Sciatic nerve (tissue), 2 donors: ENCODE measurements around the gene TRAF3IP1. TPM values are rescaled to one million over a fixed set of nuclear protein-coding genes. Genes with fewer than 3 reads are reported as not detected.
A peak's percentile ranks its signal among the peaks of the same experiment; 100 is the strongest.

Experiments used
- ATAC-seq: fragments of 200-7000 bp; cut with Tn5 transposase; one replicate; pipeline ENCODE4 v1.9.1; 2020; ENCODE audit warnings: mild to moderate bottlenecking, moderate library complexity
- DNase-seq: peaks from one replicate; pipeline ENCODE4 v3.0.0-alpha.2; 2020; ENCODE audit warnings: low spot score
- intact Hi-C: fragments of 100-400 bp; cut with DNase I; formaldehyde crosslinking; loops from one replicate; pipeline ENCODE4 v1.14.2; 2022
- total RNA-seq: library from RNA; stranded (reverse); fragmentation: NEBNext Ultra II Directional; extraction: Animal tissue kit (Norgen Biotek cat#: 25700); gene quantifications from one replicate; pipeline ENCODE4 v1.2.1, GENCODE V29; 2021
- donor health status: DM: no; HTN: no; CAD: no.
- donor health status: DM: no; HTN: no; CAD: no.

The TRAF3IP1 gene
- total RNA-seq, 1 donor from 2014 or later = 33.4 TPM

DNA sequence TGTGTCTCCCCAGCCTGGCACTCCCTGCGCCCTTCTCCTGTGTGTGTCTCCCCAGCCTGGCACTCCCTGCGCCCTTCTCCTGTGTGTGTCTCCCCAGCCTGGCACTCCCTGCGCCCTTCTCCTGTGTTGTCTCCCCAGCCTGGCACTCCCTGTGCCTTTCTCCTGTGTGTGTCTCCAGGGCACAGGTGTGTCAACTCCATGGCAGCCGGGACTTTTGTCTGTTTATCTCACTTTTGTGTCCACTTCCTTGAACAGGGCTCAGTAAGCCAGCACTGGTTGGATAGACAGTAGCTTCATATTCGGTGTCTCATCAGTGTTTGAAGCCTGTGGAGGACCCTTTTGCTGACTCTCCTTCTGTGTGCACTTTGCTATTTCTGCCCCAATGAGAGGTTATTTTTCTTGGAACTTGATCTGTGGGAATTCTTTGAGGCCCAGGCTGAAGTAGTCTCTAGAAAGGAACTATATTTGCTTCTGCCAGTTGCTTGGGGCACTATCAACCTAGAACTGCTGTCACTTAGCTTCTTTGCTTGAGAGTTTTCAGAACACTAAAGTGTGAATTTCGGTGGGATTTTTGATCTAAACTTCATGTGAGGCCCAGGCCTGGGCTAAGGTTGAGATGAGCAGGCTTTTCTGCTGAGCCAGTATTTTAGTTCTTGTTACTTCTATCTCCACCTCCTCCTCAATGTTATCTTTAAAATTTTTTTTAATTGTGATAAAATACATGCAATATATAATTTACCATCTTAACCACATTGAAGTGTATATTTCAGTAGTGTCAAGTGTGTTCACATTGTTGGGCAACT lies 98.1 kb downstream of the TRAF3IP1 start:
- intact Hi-C loops = no loop called here
- no peak for ATAC-seq
- DNase-seq = no peak

GRCh38 chr2:238418999-238419546 lies 98.8 kb downstream of the TRAF3IP1 start:
- DNase-seq = no peak
- intact Hi-C loops = no loop called here
- ATAC-seq = no peak

- ATAC-seq (peak; percentile 55), DNase-seq (no peak)
- intact Hi-C loops = no loop called here
Measured at GRCh38 chr2:238420442-238420841, 100.1 kb downstream of the TRAF3IP1 start.

DNA sequence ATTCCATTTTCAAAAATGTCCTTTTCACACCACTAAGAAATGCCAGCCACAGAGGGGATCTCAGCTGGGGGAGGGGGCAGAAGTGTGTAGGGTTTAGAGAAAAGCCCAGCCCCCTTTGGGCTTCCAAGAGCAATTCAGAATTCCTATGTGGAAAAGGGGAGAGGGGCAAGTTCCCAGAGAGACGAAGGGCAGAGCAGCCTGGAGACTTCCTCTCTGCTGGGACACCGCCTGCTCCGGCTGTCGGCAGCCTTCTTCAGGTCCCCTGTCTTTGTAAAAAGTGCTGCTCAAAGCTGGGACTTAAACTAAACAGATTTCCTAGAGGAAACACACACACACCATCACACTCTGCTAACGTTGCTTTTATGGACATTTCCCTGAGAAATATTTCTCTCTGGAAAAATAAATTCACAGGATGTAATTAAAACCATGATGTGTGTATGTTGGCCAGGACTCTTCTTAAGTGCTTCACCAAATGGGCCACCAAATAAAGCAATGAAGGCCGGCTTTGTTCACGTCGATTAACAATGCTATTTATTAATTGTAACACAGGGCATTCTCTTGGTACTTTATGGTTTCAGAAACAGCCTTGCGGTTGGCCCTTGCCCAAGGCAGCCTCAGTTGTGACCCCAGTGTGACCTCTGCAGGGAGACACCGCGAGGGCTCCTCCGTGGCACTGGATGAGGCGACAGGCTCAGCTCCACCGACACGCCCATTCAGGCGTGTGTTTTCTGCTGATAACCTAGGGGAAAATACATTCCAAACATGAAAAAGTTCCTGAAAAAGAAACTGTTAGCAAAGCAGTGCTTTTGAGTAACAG lies 100.8 kb downstream of the TRAF3IP1 start:
- ATAC-seq = peak; percentile 75
- intact Hi-C loops = no loop called here
- DNase-seq = no peak

DNA sequence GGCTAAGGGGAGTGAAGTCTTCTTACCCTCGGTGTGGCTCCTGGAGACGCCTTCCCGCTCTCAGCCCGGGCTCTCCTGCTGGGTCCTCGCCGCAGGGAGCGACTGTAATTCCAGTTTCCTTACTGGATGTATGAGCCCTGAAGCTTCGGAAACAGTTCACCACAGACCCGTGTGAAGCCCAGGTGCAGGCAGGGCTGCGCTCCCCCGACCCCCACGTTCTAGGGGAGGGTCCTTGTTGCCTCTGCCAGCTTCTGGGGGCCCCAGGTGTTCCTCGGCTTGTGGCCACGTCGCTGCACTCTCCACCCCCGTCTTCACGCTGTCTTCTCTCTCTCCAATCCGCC lies 101.3 kb downstream of the TRAF3IP1 start:
- no peak for DNase-seq
- peak; percentile 55 for ATAC-seq
- intact Hi-C loops = no loop called here

- DNase-seq (no peak), ATAC-seq (no peak)
- intact Hi-C loops = no loop called here
Measured at GRCh38 chr2:238422285-238422684, 102.0 kb downstream of the TRAF3IP1 start.

DNA sequence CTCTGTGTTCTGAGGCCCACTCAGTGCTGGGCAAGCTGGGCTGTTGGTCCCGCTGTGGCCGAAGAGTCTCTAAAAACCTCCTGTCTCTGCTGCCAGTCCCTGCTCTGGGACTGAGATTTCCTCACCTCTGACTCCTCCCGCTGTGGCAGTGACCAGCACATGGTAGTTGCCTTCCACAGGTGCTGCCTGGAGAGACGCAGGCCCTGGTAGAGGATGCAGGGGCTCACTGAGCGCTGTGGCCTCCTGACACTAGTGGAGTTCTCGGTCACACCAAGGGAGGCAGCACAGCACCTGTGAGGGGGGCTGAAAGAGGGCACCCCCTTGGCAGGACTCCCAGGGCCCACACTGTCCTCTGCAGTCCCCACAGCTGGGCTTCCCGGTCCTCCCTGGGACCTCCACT lies 102.6 kb downstream of the TRAF3IP1 start:
- no peak for ATAC-seq
- DNase-seq = no peak
- intact Hi-C loops = no loop called here

DNA sequence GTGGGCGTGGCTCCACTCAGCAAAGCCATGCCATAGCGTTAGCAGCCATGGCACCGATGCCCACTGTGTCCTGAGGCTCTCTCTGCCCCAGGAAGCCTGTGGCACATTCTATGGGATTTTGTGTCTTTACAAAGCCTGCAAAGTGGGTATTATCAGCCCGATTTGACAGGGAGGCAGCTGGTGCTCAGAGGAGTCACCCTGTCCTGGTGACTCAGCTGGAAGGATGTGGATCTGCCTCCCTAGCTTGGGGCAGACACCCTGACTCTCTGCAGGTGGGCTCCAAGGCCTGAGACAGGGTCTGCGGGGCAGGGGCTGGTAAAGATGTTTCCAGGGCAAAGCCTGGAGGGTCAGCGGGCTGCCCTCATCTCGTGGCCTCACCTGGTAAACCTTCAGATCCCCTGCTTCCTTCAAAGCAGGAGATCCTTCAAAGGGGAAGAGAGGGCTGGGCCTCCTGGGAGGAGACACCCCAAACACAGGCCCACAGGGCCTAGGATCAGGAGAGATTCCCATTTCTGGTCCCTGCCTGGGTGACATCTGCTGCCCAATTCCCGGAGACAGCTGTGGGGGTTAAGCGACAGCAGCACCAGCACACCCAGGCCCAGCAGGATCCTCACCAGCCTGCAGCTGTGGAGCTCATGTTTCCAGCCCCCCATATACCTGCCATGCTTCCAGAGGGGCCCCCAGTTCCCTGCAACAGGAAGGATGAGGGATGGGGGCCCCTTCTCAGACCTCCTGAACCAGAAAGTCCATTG lies 103.4 kb downstream of the TRAF3IP1 start:
- DNase-seq = no peak
- intact Hi-C loops = no loop called here
- no peak for ATAC-seq

DNA sequence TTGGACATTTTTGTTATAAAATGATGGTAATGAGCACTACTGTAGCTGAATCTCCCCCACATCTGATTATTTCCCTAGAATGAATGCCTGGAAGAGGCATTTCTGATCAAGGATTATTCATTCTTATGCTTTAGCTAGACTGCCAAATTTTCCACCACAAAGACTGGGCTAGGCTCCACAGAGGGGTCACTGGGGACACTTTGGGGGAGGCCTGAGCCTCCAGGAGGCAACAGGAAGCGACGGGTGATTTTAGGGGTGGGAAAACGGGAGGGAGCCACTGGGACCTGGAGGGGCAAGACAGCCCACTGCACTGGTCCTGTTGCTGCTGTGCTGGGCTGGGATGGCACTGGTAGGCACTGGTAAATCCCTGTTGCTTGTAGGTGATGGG lies 104.0 kb downstream of the TRAF3IP1 start:
- DNase-seq (no peak), ATAC-seq (peak; percentile 5)
- intact Hi-C loops = no loop called here

DNA sequence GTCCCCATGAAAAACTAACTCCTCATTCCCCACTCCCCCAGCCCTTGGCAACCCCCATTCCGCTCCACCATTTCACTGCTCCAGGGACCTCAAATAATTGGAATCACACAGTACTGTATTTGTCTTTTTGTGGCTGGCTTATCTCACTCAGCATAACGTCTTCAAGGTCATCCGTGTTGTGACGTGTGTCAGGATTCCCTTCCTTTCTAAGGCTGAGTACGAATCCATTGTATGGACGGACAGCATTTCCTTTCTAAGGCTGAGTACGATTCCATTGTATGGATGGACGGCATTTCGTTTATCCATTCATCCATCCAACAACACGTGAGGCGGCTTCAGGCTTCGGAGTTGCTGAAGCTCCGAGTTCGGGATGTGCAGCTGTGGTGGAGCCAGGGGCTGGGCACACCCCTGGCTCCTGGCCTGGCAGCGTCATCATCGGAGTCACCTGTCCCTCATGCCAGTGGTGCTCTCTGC lies 105.2 kb downstream of the TRAF3IP1 start:
- ATAC-seq (no peak), DNase-seq (no peak)
- intact Hi-C loops = no loop called here

GRCh38 chr2:238425979-238426567 lies 105.8 kb downstream of the TRAF3IP1 start:
- intact Hi-C loops = no loop called here
- ATAC-seq = peak; percentile 3
- DNase-seq = no peak

- DNase-seq = peak; percentile 85
- peak; percentile 80 for ATAC-seq
- intact Hi-C loops = no loop called here
Measured at GRCh38 chr2:238426568-238427434, 106.5 kb downstream of the TRAF3IP1 start, which contains the start of gene ASB1. Gene ASB1, plus strand, starts transcription at chr2:238426927. Its CDS starts 144 bp downstream, at chr2:238427071.

GRCh38 chr2:238427435-238428162 lies 107.3 kb downstream of the TRAF3IP1 start:
- DNase-seq = no peak
- peak; percentile 7 for ATAC-seq
- intact Hi-C loops = no loop called here

- ATAC-seq = no peak
- DNase-seq = no peak
- intact Hi-C loops = no loop called here
Measured at GRCh38 chr2:238428866-238429265, 108.5 kb downstream of the TRAF3IP1 start.

DNA sequence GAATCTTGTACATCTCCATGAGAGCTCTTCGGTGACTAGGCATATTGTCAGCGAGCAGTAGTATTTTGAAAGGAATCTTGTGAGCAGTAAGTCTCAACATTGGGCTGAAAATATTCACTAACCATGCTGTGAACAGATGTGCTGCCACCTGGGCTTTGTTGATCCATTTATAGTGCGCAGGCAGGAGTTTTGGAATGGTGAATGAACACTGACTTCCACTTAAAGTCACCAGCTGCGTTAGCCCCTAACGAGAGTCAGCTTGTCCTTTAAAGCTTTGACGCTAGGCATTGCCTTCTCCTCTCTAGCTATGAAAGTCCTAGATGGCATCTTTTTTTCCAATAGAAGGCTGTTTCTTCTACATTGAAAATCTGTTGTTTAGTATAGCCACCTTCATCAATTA lies 110.5 kb downstream of the TRAF3IP1 start:
- no peak for DNase-seq
- intact Hi-C loops = no loop called here

GRCh38 chr2:238431456-238431855 lies 111.1 kb downstream of the TRAF3IP1 start:
- intact Hi-C loops = no loop called here
- ATAC-seq (no peak), DNase-seq (no peak)

More for the DNA sequence above, 110.5 kb downstream of the TRAF3IP1 start:
- no peak for ATAC-seq

DNA sequence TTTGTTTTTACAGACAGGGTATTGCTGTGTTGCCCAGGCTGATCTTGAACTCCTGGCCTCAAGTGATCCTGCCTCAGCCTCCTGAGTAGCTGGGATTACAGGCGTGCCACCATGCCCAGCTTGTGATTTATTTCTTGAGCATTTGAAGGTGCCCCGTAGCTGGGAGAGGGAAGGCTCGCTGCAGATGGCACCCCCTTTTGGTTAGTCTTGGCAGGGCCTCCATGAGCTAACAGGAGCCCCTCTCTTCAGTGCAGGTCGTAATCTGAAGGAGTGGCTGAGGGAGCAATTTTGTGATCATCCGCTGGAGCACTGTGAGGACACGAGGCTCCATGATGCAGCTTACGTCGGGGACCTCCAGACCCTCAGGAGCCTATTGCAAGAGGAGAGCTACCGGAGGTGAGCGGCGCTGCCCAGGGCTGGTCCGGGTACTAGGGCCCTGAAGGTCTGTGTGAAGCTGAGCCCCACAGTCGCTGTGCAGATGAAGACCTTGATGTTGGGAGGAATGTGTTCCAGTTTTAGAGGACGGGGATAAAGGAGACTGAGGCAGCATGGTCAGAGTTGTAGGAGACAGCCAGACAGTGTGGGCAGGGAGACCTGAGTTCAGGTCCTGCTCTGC lies 113.1 kb downstream of the TRAF3IP1 start:
- ATAC-seq = no peak
- intact Hi-C loops = no loop called here

More for the DNA sequence above, 113.1 kb downstream of the TRAF3IP1 start:
- no peak for DNase-seq
